Endothelial cell (in vitro differentiated cells): Measurements from ENCODE around the gene ESYT1. TPM values are rescaled to one million over a fixed set of nuclear protein-coding genes. Genes with fewer than 3 reads are reported as not detected.

Source experiments
- DNase-seq: peaks from one replicate; pipeline ENCODE4 v3.0.0; 2021; ENCODE audit warnings: low spot score
- H3K27ac Mint-ChIP-seq: one replicate; pipeline ENCODE4 v1.8.0; 2021; ENCODE audit warnings: mixed read lengths, inconsistent platforms; ENCODE audit not compliant: unreplicated experiment
- H3K27me3 Mint-ChIP-seq: one replicate; pipeline ENCODE4 v1.8.0; 2021; ENCODE audit warnings: mild to moderate bottlenecking, moderate library complexity, mixed read lengths, inconsistent platforms; ENCODE audit not compliant: unreplicated experiment
- H3K36me3 Mint-ChIP-seq: one replicate; pipeline ENCODE4 v1.8.0; 2021; ENCODE audit warnings: mild to moderate bottlenecking, low read depth, mixed read lengths, inconsistent platforms; ENCODE audit not compliant: unreplicated experiment
- H3K4me1 Mint-ChIP-seq: one replicate; pipeline ENCODE4 v1.8.0; 2021; ENCODE audit warnings: mild to moderate bottlenecking, mixed read lengths, inconsistent platforms; ENCODE audit not compliant: unreplicated experiment
- H3K4me3 Mint-ChIP-seq: one replicate; pipeline ENCODE4 v1.8.0; 2021; ENCODE audit warnings: mild to moderate bottlenecking, mixed read lengths, inconsistent platforms; ENCODE audit not compliant: unreplicated experiment
- H3K9me3 Mint-ChIP-seq: one replicate; pipeline ENCODE4 v1.8.0; 2021; ENCODE audit warnings: mixed read lengths, inconsistent platforms; ENCODE audit not compliant: unreplicated experiment
- CTCF ChIP-seq: fragments of 200-600 bp; sonication (generic); IDR thresholded peaks from one replicate; pipeline ENCODE4 v1.5.0; 2021; ENCODE audit warnings: antibody characterized with exemption; ENCODE audit not compliant: unreplicated experiment
- total RNA-seq: library from RNA; stranded (reverse); fragmentation: NEBNext Ultra II Directional; extraction: Animal tissue kit (Norgen Biotek cat#: 25700); gene quantifications from one replicate; pipeline ENCODE4 v1.2.1, GENCODE V29; 2021; ENCODE audit not compliant: unreplicated experiment

ESYT1 gene
- total RNA-seq, 1 donor from 2014 or later: 302 TPM

- Mint-ChIP-seq H3K4me3 (peak overlapping the region; percentile 97), H3K4me1 (peaks cover 31% of the 10 kb centered on the region), H3K27me3 (peaks cover 14% of the 10 kb centered on the region), H3K27ac (peak overlapping the region; percentile 87), H3K36me3 (peaks cover 11% of the 10 kb centered on the region), H3K9me3 (no peaks in the 10 kb centered on the region)
- TF ChIP-seq CTCF: no peak
- DNase-seq: no peak
These were observed 24.9 kb downstream of the ESYT1 start for GRCh38 chr12:56152756-56153677.

- peaks cover 21% of the 10 kb centered on the region for H3K27me3 Mint-ChIP-seq
- peak overlapping the region; percentile 72 for H3K27ac Mint-ChIP-seq
- H3K36me3 Mint-ChIP-seq: peaks cover 18% of the 10 kb centered on the region
- no peak for DNase-seq
- H3K9me3 Mint-ChIP-seq: no peaks in the 10 kb centered on the region
- peaks cover 38% of the 10 kb centered on the region for H3K4me1 Mint-ChIP-seq
- no peak for TF ChIP-seq CTCF
- H3K4me3 Mint-ChIP-seq: peak overlapping the region; percentile 97
These were observed 25.6 kb downstream of the ESYT1 start for GRCh38 chr12:56153678-56154065.

GRCh38 chr12:56154246-56154771 lies 26.2 kb downstream of the ESYT1 start:
- Mint-ChIP-seq H3K27ac (no peak overlapping the region), H3K9me3 (no peaks in the 10 kb centered on the region), H3K4me1 (peaks cover 44% of the 10 kb centered on the region)

GRCh38 chr12:56154818-56155217 lies 26.8 kb downstream of the ESYT1 start:
- Mint-ChIP-seq H3K4me1 (peaks cover 47% of the 10 kb centered on the region), H3K27me3 (peaks cover 30% of the 10 kb centered on the region), H3K36me3 (peaks cover 29% of the 10 kb centered on the region), H3K9me3 (no peaks in the 10 kb centered on the region), H3K27ac (peak overlapping the region; percentile 75), H3K4me3 (peak overlapping the region; percentile 84)
- no peak for DNase-seq
- no peak for TF ChIP-seq CTCF

More at GRCh38 chr12:56154246-56154771, 26.2 kb downstream of the ESYT1 start:
- peaks cover 24% of the 10 kb centered on the region for H3K36me3 Mint-ChIP-seq
- no peak for DNase-seq
- peaks cover 27% of the 10 kb centered on the region for H3K27me3 Mint-ChIP-seq
- no peak overlapping the region for H3K4me3 Mint-ChIP-seq
- no peak for TF ChIP-seq CTCF
